HG03196 (cell line): ENCODE measurements around the gene UGT2B7.
"Not testable (repeated sequence)": the region's sequence is repeated elsewhere in the genome, so short reads cannot be mapped to it uniquely, and the experiment has no call there.

Experiments used
- ATAC-seq: cut with Tn5 transposase; IDR thresholded peaks from one replicate; pipeline ENCODE4 v1.9.1; 2021; ENCODE audit not compliant: unreplicated experiment

Gene UGT2B7

GRCh38 chr4:69096111-69096656 lies at the start of gene UGT2B7:
TSS of gene UGT2B7 (plus strand) at chr4:69096474. CDS start at chr4:69096521, 47 bp downstream.
- ATAC-seq, result no peak

- no peak for ATAC-seq
These were observed 46.4 kb upstream of the UGT2B7 start for GRCh38 chr4:69049860-69050259.

GRCh38 chr4:69050853-69051575 lies 45.3 kb upstream of the UGT2B7 start:
- ATAC-seq, result not testable (repeated sequence)

- no peak for ATAC-seq
These were observed 44.7 kb upstream of the UGT2B7 start for GRCh38 chr4:69051576-69051943.

GRCh38 chr4:69053309-69053885 lies 42.9 kb upstream of the UGT2B7 start:
- ATAC-seq, result not testable (repeated sequence)

- ATAC-seq, result not testable (repeated sequence)
These were observed 42.2 kb upstream of the UGT2B7 start for GRCh38 chr4:69054033-69054432.

- ATAC-seq, result no peak
These were observed 41.6 kb upstream of the UGT2B7 start for GRCh38 chr4:69054578-69055200.

- ATAC-seq, result no peak
These were observed 40.1 kb upstream of the UGT2B7 start for GRCh38 chr4:69056150-69056549.

- ATAC-seq, result no peak
These were observed 39.2 kb upstream of the UGT2B7 start for GRCh38 chr4:69056921-69057550.

- peak; percentile 74 for ATAC-seq
These were observed 38.5 kb upstream of the UGT2B7 start for GRCh38 chr4:69057620-69058409.

GRCh38 chr4:69058410-69059059 lies 37.7 kb upstream of the UGT2B7 start:
- no peak for ATAC-seq

GRCh38 chr4:69060651-69061308 lies 35.5 kb upstream of the UGT2B7 start:
- no peak for ATAC-seq

GRCh38 chr4:69064391-69064790 lies 31.9 kb upstream of the UGT2B7 start:
- ATAC-seq, result no peak

- no peak for ATAC-seq
These were observed 29.3 kb upstream of the UGT2B7 start for GRCh38 chr4:69066945-69067344.

- ATAC-seq, result no peak
These were observed 27.2 kb upstream of the UGT2B7 start for GRCh38 chr4:69069085-69069484.

- no peak for ATAC-seq
These were observed 25.7 kb upstream of the UGT2B7 start for GRCh38 chr4:69070590-69070989.

GRCh38 chr4:69071286-69071685 lies 25.0 kb upstream of the UGT2B7 start:
- ATAC-seq, result no peak

- ATAC-seq, result no peak
These were observed 22.9 kb upstream of the UGT2B7 start for GRCh38 chr4:69073375-69073774.

GRCh38 chr4:69075061-69075792 lies 21.0 kb upstream of the UGT2B7 start:
- ATAC-seq, result no peak
